Activated T-helper 17 cell treated with anti-CD3 and anti-CD28 coated beads, Interleukin-2, amount 50 U/mL, for 72 hours (primary cell): Measurements from ENCODE around the gene PDE8A. TPM values are rescaled to one million over a fixed set of nuclear protein-coding genes. Genes with fewer than 3 reads are reported as not detected.

Experiments
- total RNA-seq, 2 donors: library from RNA; stranded (reverse); gene quantifications; one replicate each; pipeline ENCODE4 v1.2.3, GENCODE V29; 2022

PDE8A gene
- total RNA-seq, 2 donors from 2014 or later: 23.7 to 34.2 TPM

Other genes starting within 250 kb of the PDE8A start
- 10 to 100 TPM; 23.8 to 36.8 TPM for gene ZNF592, start 233.3 kb upstream of the PDE8A start, total RNA-seq
- gene ALPK3, start 164.5 kb upstream of the PDE8A start, total RNA-seq: 1 to 10 TPM in 1 of 2 donors, under 1 TPM in 1; 0.29 to 1.1 TPM
- gene SLC28A1, start 97.2 kb upstream of the PDE8A start, total RNA-seq: not detected